Astrocyte (in vitro differentiated cells and primary cell): ENCODE measurements around the gene SAMD7.

ENCODE experiments used
- CTCF ChIP-seq: IDR thresholded peaks from 2 replicates; pipeline ENCODE4 v1.5.1; 2011; ENCODE audit warnings: low read depth, mild to moderate bottlenecking, inconsistent platforms, low read length, moderate library complexity; ENCODE audit not compliant: insufficient read depth
- EZH2 ChIP-seq: IDR thresholded peaks from 2 replicates; pipeline ENCODE4 v1.6.1; 2012; ENCODE audit warnings: mild to moderate bottlenecking, low read length, inconsistent platforms; ENCODE audit not compliant: insufficient read depth

GRCh38 chr3:169907944-169908343 lies 3.4 kb upstream of the SAMD7 start:
- TF ChIP-seq EZH2: no peak
- no peak for TF ChIP-seq CTCF
